Lower leg skin (tissue), 4 donors: ENCODE measurements around the gene PIK3AP1. TPM values are rescaled to one million over a fixed set of nuclear protein-coding genes. Genes with fewer than 3 reads are reported as not detected.
"Not testable (repeated sequence)": the region's sequence is repeated elsewhere in the genome, so short reads cannot be mapped to it uniquely, and the experiment has no call there.

Experiments
- DNase-seq, 2 donors: peaks; one replicate each; pipeline ENCODE4 v3.0.0-alpha.2; 2019; ENCODE audit warnings: low spot score in 2 of 2
- H3K4me3 ChIP-seq: fragments of 200-600 bp; sonication (generic); 2 replicates; pipeline ENCODE4 v1.5.1; 2017; ENCODE audit warnings: mild to moderate bottlenecking, low read depth; ENCODE audit not compliant: poor library complexity, severe bottlenecking
- CTCF ChIP-seq, 3 donors: fragments of 450-650 bp; IDR thresholded peaks; one replicate each; pipeline ENCODE4 v1.5.1; 2016; ENCODE audit warnings: antibody characterized with exemption in 3 of 3, mild to moderate bottlenecking in 3 of 3, moderate library complexity in 2 of 3
- POLR2A ChIP-seq, 2 donors: fragments of 450-650 bp; IDR thresholded peaks; one replicate each; pipeline ENCODE4 v1.6.1; 2016 to 2017; ENCODE audit warnings: antibody characterized with exemption in 2 of 2, mild to moderate bottlenecking in 1 of 2, moderate library complexity in 1 of 2
- WGBS, 2 donors: methylation state at CpG; one replicate each; pipeline ENCODE4 v1.1.5; 2018; 5-methylcytosine and 5-hydroxymethylcytosine counted together
- intact Hi-C: fragments of 100-400 bp; cut with DNase I; formaldehyde crosslinking; loops from one replicate; pipeline ENCODE4 v1.15.0; 2023; ENCODE audit warnings: low total_unique reads
- total RNA-seq, 4 donors: library from RNA; depleted of rRNA; stranded (reverse); fragments of >200 nt; gene quantifications; one replicate each; pipeline ENCODE4 v1.1.0, GENCODE V29; 2016

The PIK3AP1 gene
- total RNA-seq, 4 donors from 2014 or later, result 2.2 to 5.4 (median 3.5) TPM

- TF ChIP-seq CTCF (IDR thresholded peaks at IDR 0.05) (no peak), POLR2A (IDR thresholded peaks at IDR 0.05) (no peak)
- intact Hi-C loops, result no loop called here
- WGBS, 2 donors, result 59 to 64% methylated on average over 3 of the region's 3 CpGs
- no peak for DNase-seq
- H3K4me3 ChIP-seq, result no peak overlapping the region
These were observed 19.0 kb downstream of the PIK3AP1 start for GRCh38 chr10:96701265-96701664.

- 80 to 82% methylated on average over 13 of the region's 13 CpGs for WGBS, 2 donors
- no peak for DNase-seq
- intact Hi-C loops, result no loop called here
- TF ChIP-seq POLR2A (IDR thresholded peaks at IDR 0.05) (no peak), CTCF (IDR thresholded peaks at IDR 0.05) (no peak)
- no peak overlapping the region for H3K4me3 ChIP-seq
These were observed 19.8 kb downstream of the PIK3AP1 start for GRCh38 chr10:96700374-96701099.

GRCh38 chr10:96699613-96700012 lies 20.7 kb downstream of the PIK3AP1 start:
- intact Hi-C loops, result no loop called here
- no peak for DNase-seq
- TF ChIP-seq CTCF (IDR thresholded peaks at IDR 0.05) (no peak), POLR2A (IDR thresholded peaks at IDR 0.05) (no peak)
- whole genome bisulfite sequencing, 2 donors, result 80 to 84% methylated on average over 3 of the region's 3 CpGs
- no peak overlapping the region for H3K4me3 ChIP-seq

- intact Hi-C loops, H3K4me3 ChIP-seq, DNase-seq: not testable (repeated sequence)
- 83 to 86% methylated on average over 6 of the region's 6 CpGs for WGBS, 2 donors
These were observed 22.0 kb downstream of the PIK3AP1 start for GRCh38 chr10:96698305-96698704.

GRCh38 chr10:96697438-96697837 lies 22.9 kb downstream of the PIK3AP1 start:
- DNase-seq, result no peak
- TF ChIP-seq CTCF (IDR thresholded peaks at IDR 0.05) (no peak), POLR2A (IDR thresholded peaks at IDR 0.05) (no peak)
- 89 to 90% methylated on average over 3 of the region's 3 CpGs for WGBS, 2 donors
- intact Hi-C loops, result no loop called here
- no peak overlapping the region for H3K4me3 ChIP-seq

GRCh38 chr10:96696845-96697425 lies 23.4 kb downstream of the PIK3AP1 start:
- TF ChIP-seq CTCF (IDR thresholded peaks at IDR 0.05), result no peak
- TF ChIP-seq POLR2A (IDR thresholded peaks at IDR 0.05), result no peak
- WGBS, 2 donors, result 77 to 80% methylated on average over 7 of the region's 7 CpGs
- DNase-seq, result no peak
- no peak overlapping the region for H3K4me3 ChIP-seq
- intact Hi-C loops, result no loop called here
